ENCODE data around the gene PTPMT1.

Gene PTPMT1

GRCh38 chr11:47607380-47607779 is 42.0 kb downstream of the PTPMT1 start:
- DNase-seq (ENCODE audit: low read depth) = no peak

GRCh38 chr11:47609675-47610074 is 44.3 kb downstream of the PTPMT1 start:
- no peak for DNase-seq (ENCODE audit: low read depth)

GRCh38 chr11:47611348-47611794 is 46.0 kb downstream of the PTPMT1 start:
- no peak for DNase-seq (ENCODE audit: low read depth)

- DNase-seq (ENCODE audit: low read depth) = no peak
Measured at GRCh38 chr11:47615249-47615648, 49.9 kb downstream of the PTPMT1 start.

- no peak for DNase-seq (ENCODE audit: low read depth)
Measured at GRCh38 chr11:47616726-47617416, 51.5 kb downstream of the PTPMT1 start.

- DNase-seq (ENCODE audit: low read depth) = no peak
Measured at GRCh38 chr11:47617417-47617809, 52.0 kb downstream of the PTPMT1 start.

GRCh38 chr11:47620836-47621378 is 55.5 kb downstream of the PTPMT1 start:
- DNase-seq (ENCODE audit: low read depth) = no peak

Data from activated T-helper 1 cell treated with Interleukin-2 at 50 U/mL for 16 hours (primary cell).